K562 (cell line): ENCODE results near the gene KANK4. TPM values are rescaled to one million over a fixed set of nuclear protein-coding genes. Genes with fewer than 3 reads are reported as not detected.

Experiments
- ATAC-seq: fragments of 200-7000 bp; cut with Tn5 transposase; 3 replicates; pipeline ENCODE4 v1.9.1; 2020; ENCODE audit warnings: moderate library complexity
- BruUV-seq: library from RNA; stranded (reverse); fragments of 400-500 nt; replicated peaks from 2 replicates; lab custom pipeline; 2021; lab: Mats Ljungman, UMichigan
- CTCF ChIA-PET: fragments of 300-600 bp; formaldehyde crosslinking; extraction: SDS; loops from one replicate; lab custom pipeline; 2021; ENCODE audit warnings: low intra/inter-chr PET ratio; lab: Yijun Ruan, JAX
- POLR2A ChIA-PET: fragments of 300-600, 350-650 bp; sonication (Branson Sonifier 250); formaldehyde crosslinking; extraction: SDS; loops from one replicate; lab custom pipeline; 2021; ENCODE audit warnings: antibody characterized with exemption, inconsistent platforms; lab: Yijun Ruan, JAX
- DNase-seq, 4 experiments: peaks; one replicate each; pipeline versions ENCODE4 v3.0.0 to v3.0.0-alpha.2; 2011 to 2018; ENCODE audit warnings: low spot score in 3 of 4, mixed read lengths in 3 of 4; ENCODE audit errors: extremely low read depth in 1 of 4
- FAIRE-seq: peaks from 2 replicates; lab custom pipeline; 2011; peaks lifted over from hg19 to GRCh38; lab: Jason Lieb, UNC
- H2AFZ ChIP-seq: 2 replicates; pipeline ENCODE4 v1.6.0; 2011; ENCODE audit warnings: low read depth, low read length, control low read depth, inconsistent platforms
- H3K27ac ChIP-seq: fragments of 200-600 bp; 3 replicates; pipeline ENCODE4 v1.8.0; 2011; ENCODE audit warnings: low read depth, mild to moderate bottlenecking, control low read depth, inconsistent platforms, low read length, moderate library complexity, mixed read lengths; ENCODE audit errors: extremely low read depth
- H3K27me3 ChIP-seq, 2 experiments: fragments of 300-600 bp in 1 of 2; 2 replicates in 1 of 2; 3 replicates in 1 of 2; pipeline versions ENCODE4 v1.6.0 to v1.8.0; 2011; ENCODE audit warnings: inconsistent platforms in 2 of 2, low read length in 2 of 2, mild to moderate bottlenecking in 1 of 2, mixed read lengths in 1 of 2, moderate library complexity in 1 of 2; ENCODE audit not compliant: control insufficient read depth in 2 of 2, insufficient read depth in 2 of 2
- H3K36me3 ChIP-seq: fragments of 300-600 bp; 3 replicates; pipeline ENCODE4 v1.8.0; 2011; ENCODE audit warnings: mild to moderate bottlenecking, low read length, inconsistent platforms; ENCODE audit not compliant: control insufficient read depth, insufficient read depth
- H3K4me1 ChIP-seq, 2 experiments: fragments of 200-600 bp in 1 of 2; replicated peaks in 1 of 2; 2 replicates in 1 of 2; 3 replicates in 1 of 2; pipeline versions ENCODE4 v1.5.1 to v1.8.0; 2011; ENCODE audit warnings: inconsistent platforms in 2 of 2, low read length in 2 of 2, mild to moderate bottlenecking in 1 of 2, mixed read lengths in 1 of 2, moderate library complexity in 1 of 2; ENCODE audit not compliant: control insufficient read depth in 2 of 2, insufficient read depth in 2 of 2
- H3K4me2 ChIP-seq: 2 replicates; pipeline ENCODE4 v1.6.1; 2011; ENCODE audit warnings: low read length, control low read depth, inconsistent platforms, mixed read lengths; ENCODE audit not compliant: insufficient read depth
- H3K4me3 ChIP-seq: fragments of 200-600 bp; sonication (generic), shearing (Covaris generic); 2 replicates; pipeline ENCODE4 v1.5.1; 2016; ENCODE audit warnings: control low read depth, inconsistent platforms
- H3K79me2 ChIP-seq: fragments of 200-600 bp; 3 replicates; pipeline ENCODE4 v1.8.0; 2011; ENCODE audit warnings: low read length, inconsistent platforms; ENCODE audit not compliant: control insufficient read depth, insufficient read depth
- H3K9ac ChIP-seq, 2 experiments: 2 replicates each; pipeline versions ENCODE4 v1.6.0 to v1.6.1; 2011; ENCODE audit warnings: low read depth in 2 of 2, low read length in 2 of 2, control low read depth in 1 of 2, inconsistent platforms in 1 of 2, mild to moderate bottlenecking in 1 of 2, mixed read lengths in 1 of 2; ENCODE audit not compliant: insufficient read depth in 1 of 2
- H3K9me1 ChIP-seq: one replicate; pipeline ENCODE4 v1.6.0; 2011; ENCODE audit warnings: inconsistent platforms, mild to moderate bottlenecking, low read length, moderate library complexity; ENCODE audit not compliant: control insufficient read depth, insufficient read depth
- H3K9me3 ChIP-seq: replicated peaks from 2 replicates; pipeline ENCODE4 v1.5.1; 2011; ENCODE audit warnings: low read depth, low read length, inconsistent platforms; ENCODE audit not compliant: control insufficient read depth, insufficient read depth
- H4K20me1 ChIP-seq: replicated peaks from 2 replicates; pipeline ENCODE4 v1.6.1; 2011; ENCODE audit warnings: low read length, inconsistent platforms, mixed read lengths; ENCODE audit not compliant: control insufficient read depth, insufficient read depth
- CBX3 ChIP-seq, 2 experiments: IDR thresholded peaks; 1 replicate in 1 of 2; 2 replicates in 1 of 2; pipeline ENCODE4 v1.6.1; 2012; ENCODE audit warnings: inconsistent platforms in 2 of 2, low read length in 2 of 2, borderline replicate concordance in 1 of 2, control low read depth in 1 of 2
- CBX5 ChIP-seq: IDR thresholded peaks from 2 replicates; pipeline ENCODE4 v1.6.1; 2014; ENCODE audit warnings: low read depth, borderline replicate concordance
- DPF2 ChIP-seq: fragments of 450-650 bp; IDR thresholded peaks from 2 replicates; pipeline ENCODE4 v1.6.1; 2016
- HDAC1 ChIP-seq, 2 experiments: fragments of 450-650 bp; IDR thresholded peaks; 2 replicates each; pipeline ENCODE4 v1.6.1; 2016 to 2017; ENCODE audit warnings: inconsistent platforms in 1 of 2, mild to moderate bottlenecking in 1 of 2, moderate library complexity in 1 of 2
- THRAP3 ChIP-seq: fragments of 450-650 bp; IDR thresholded peaks from 2 replicates; pipeline ENCODE4 v1.6.1; 2016; ENCODE audit warnings: mild to moderate bottlenecking, inconsistent platforms, borderline replicate concordance
- TRIM28 ChIP-seq: fragments of 450-650 bp; IDR thresholded peaks from 2 replicates; pipeline ENCODE4 v1.6.1; 2017
- WGBS: fragments of 100-300 bp; shearing (Covaris generic); methylation state at CpG from one replicate; pipeline ENCODE4 v1.1.6; 2016; ENCODE audit warnings: low coverage, mixed read lengths; ENCODE audit not compliant: insufficient coverage; ENCODE audit errors: missing lambda C conversion rate; 5-methylcytosine and 5-hydroxymethylcytosine counted together
- in situ Hi-C: fragments of 300-500 bp; cut with MboI; formaldehyde crosslinking; loops from 4 replicates; pipeline ENCODE4 v1.15.0; 2018; ENCODE audit warnings: inconsistent platforms, mixed read lengths
- intact Hi-C: fragments of 100-400 bp; cut with micrococcal nuclease; formaldehyde crosslinking; loops from 2 replicates; pipeline ENCODE4 v1.14.2; 2022
- polyA plus RNA-seq, 8 experiments: library from polyadenylated mRNA; depleted of rRNA in 4 of 8; stranded (reverse) in 5 of 8; unstranded in 3 of 8; fragments of >200 nt; fragmentation: Nextera tagmentation in 2 of 8; fragmentation: Illumina TruSeq in 1 of 8; extraction: Ambion mirVana in 2 of 8; extraction: Trizol in 1 of 8; gene quantifications; 2 replicates each; pipeline versions ENCODE4 v1.2.1 to v1.2.3, GENCODE V29; 2011 to 2014; ENCODE audit warnings: inconsistent platforms in 1 of 8, missing spikeins in 1 of 8
- total RNA-seq, 7 experiments: library from RNA; depleted of rRNA in 6 of 7; stranded (reverse); fragments of >200 nt in 6 of 7; fragmentation: Illumina TruSeq in 2 of 7; extraction: Trizol in 2 of 7; gene quantifications; 2 replicates each; pipeline versions ENCODE4 v1.2.1 to v1.2.3, GENCODE V29; 2011 to 2021; ENCODE audit warnings: low replicate concordance in 1 of 7
- TF ChIP-seq, protein P1 (sequence below), 2 experiments: fragments of 450-650 bp in 1 of 2; sonication (generic) in 1 of 2; formaldehyde crosslinking in 1 of 2; IDR thresholded peaks in 1 of 2; conservative IDR thresholded peaks in 1 of 2; 2 replicates each; pipeline versions ENCODE4 v1.6.1 to v1.8.1; 2016 to 2023; ENCODE audit warnings: mild to moderate bottlenecking in 2 of 2, moderate library complexity in 2 of 2, inconsistent platforms in 1 of 2, missing genetic modification reagents in 1 of 2

The KANK4 gene
- total and polyA plus RNA-seq, 9 of the 15 experiments (the other 6 are each of a cell fraction or from before 2014, with no cell fraction given): not detected

DNA sequence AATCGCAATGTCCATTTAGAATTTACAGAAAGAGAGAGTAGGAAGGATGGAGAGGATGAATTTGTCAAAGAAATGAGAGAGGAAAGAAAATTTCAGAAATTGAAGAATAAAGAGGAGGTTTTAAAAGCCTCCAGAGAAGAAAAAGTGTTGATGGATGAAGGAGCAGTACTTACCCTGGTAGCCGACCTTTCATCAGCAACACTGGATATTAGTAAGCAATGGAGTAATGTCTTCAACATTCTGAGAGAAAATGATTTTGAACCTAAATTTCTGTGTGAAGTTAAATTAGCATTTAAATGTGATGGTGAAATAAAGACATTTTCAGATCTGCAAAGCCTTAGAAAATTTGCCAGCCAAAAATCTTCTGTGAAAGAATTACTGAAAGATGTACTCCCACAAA is 112.0 kb downstream of the KANK4 start:
- Histone ChIP-seq H3K36me3 (no peaks in the 10 kb centered on the region), H3K4me1 (no peaks in the 10 kb centered on the region), H3K9me1 (no peaks in the 10 kb centered on the region), H3K27me3 (no peaks in the 10 kb centered on the region), H3K4me2 (no peak overlapping the region), H3K4me3 (no peak overlapping the region), H2AFZ (no peak overlapping the region), H3K9me3 (no peaks in the 10 kb centered on the region), H3K79me2 (no peaks in the 10 kb centered on the region), H4K20me1 (no peaks in the 10 kb centered on the region), H3K9ac (no peak overlapping the region), H3K27ac (no peak overlapping the region)
- no TSS peak for BruUV-seq
- CTCF ChIA-PET: no interaction called here
- no peak for FAIRE-seq
- DNase-seq: no peak
- no peak for ATAC-seq
- POLR2A ChIA-PET: no interaction called here
- WGBS: 0% methylated on average over 2 of the region's 2 CpGs
- intact Hi-C loops: no loop called here
- peak; percentile 80; the same call in 1 of the 2 replicates for TF ChIP-seq CBX5
- TF ChIP-seq DPF2: no peak
- peak; percentile 74; the same call in 1 of the 2 replicates for TF ChIP-seq TRIM28
- TF ChIP-seq CBX3 (IDR thresholded peaks at IDR 0.05; ENCODE audit: borderline replicate concordance in 1 of 2, low read length in 2 of 2): peak in 1 of 2 experiments; percentile 87; a peak in 2 of 3 replicates
- in situ Hi-C loops: no loop called here

DNA sequence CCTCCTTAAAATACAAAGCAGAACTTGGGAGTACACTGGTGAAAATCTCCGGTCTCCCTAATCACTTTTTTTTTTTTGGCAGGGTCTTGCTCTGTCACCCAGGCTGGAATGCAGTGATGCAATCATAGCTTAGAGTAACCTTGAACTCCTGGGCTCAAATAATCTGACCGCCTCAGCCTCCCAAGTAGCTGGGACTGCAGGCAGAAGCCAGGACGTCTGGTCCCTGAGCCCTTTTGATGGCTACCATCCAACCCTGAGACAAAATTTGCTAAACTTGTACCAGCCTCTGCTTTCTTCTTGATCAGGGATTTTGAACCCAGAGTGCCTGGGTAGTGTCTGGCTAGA is 120.5 kb downstream of the KANK4 start:
- 4% methylated on average over 3 of the region's 3 CpGs for WGBS
- no peak overlapping the region for H2AFZ ChIP-seq
- H3K9me3 ChIP-seq: no peaks in the 10 kb centered on the region
- H3K9ac ChIP-seq: no peak overlapping the region
- TF ChIP-seq THRAP3 (no peak), HDAC1 (IDR thresholded peaks at IDR 0.05) (no peak)
- TF ChIP-seq, protein P1, sequence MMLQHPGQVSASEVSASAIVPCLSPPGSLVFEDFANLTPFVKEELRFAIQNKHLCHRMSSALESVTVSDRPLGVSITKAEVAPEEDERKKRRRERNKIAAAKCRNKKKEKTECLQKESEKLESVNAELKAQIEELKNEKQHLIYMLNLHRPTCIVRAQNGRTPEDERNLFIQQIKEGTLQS (IDR thresholded peaks at IDR 0.05): peak; percentile 41
- TF ChIP-seq, protein P1 (CRISPR knock-in tag; conservative IDR thresholded peaks at IDR 0.05): no peak
- DNase-seq (no peak), FAIRE-seq (no peak), ATAC-seq (no peak)
- no peak overlapping the region for H3K27ac ChIP-seq
- H3K79me2 ChIP-seq: no peaks in the 10 kb centered on the region
- CTCF ChIA-PET: no interaction called here
- H3K36me3 ChIP-seq: no peaks in the 10 kb centered on the region
- POLR2A ChIA-PET: interaction anchor here (0.6 kb wide), 1 partner anchor 75 kb away, joined by 3 read pairs; no protein-coding TSS in a partner anchor
- no peak overlapping the region for H3K4me2 ChIP-seq
- no peaks in the 10 kb centered on the region for H3K9me1 ChIP-seq
- no TSS peak for BruUV-seq
- no peaks in the 10 kb centered on the region for H3K4me1 ChIP-seq
- H3K27me3 ChIP-seq: peaks cover 12 to 33% of the 10 kb centered on the region in 2 experiments
- intact Hi-C loops: no loop called here
- H4K20me1 ChIP-seq: no peaks in the 10 kb centered on the region
- in situ Hi-C loops: no loop called here
- H3K4me3 ChIP-seq: no peak overlapping the region
